Measurements from ENCODE around the gene URB1. TPM values are rescaled to one million over a fixed set of nuclear protein-coding genes. Genes with fewer than 3 reads are reported as not detected.
A peak's percentile ranks its signal among the peaks of the same experiment; 100 is the strongest.

The URB1 gene
- total RNA-seq, 1 donor from 2014 or later, result 15.5 TPM

- Mint-ChIP-seq H3K4me1 (ENCODE audit: low read depth, unreplicated experiment) (peaks cover 11% of the 10 kb centered on the region), H3K4me3 (ENCODE audit: unreplicated experiment) (no peak overlapping the region), H3K27ac (ENCODE audit: unreplicated experiment) (no peak overlapping the region), H3K9me3 (ENCODE audit: unreplicated experiment) (no peaks in the 10 kb centered on the region), H3K36me3 (ENCODE audit: unreplicated experiment) (peaks cover 7% of the 10 kb centered on the region), H3K27me3 (ENCODE audit: unreplicated experiment) (peaks cover 3% of the 10 kb centered on the region)
- DNase-seq, result no peak
- TF ChIP-seq CTCF (IDR thresholded peaks at IDR 0.05; ENCODE audit: partially characterized antibody, unreplicated experiment), result no peak
These were observed 11.2 kb downstream of the URB1 start for GRCh38 chr21:32381571-32381970.

GRCh38 chr21:32380940-32381339 is 11.9 kb downstream of the URB1 start:
- peak overlapping the region; percentile 52 for H3K27ac Mint-ChIP-seq (ENCODE audit: unreplicated experiment)

GRCh38 chr21:32378956-32379355 is 13.9 kb downstream of the URB1 start:
- Mint-ChIP-seq H3K4me1 (ENCODE audit: low read depth, unreplicated experiment) (peaks cover 11% of the 10 kb centered on the region), H3K27ac (ENCODE audit: unreplicated experiment) (peak overlapping the region; percentile 72), H3K9me3 (ENCODE audit: unreplicated experiment) (no peaks in the 10 kb centered on the region), H3K27me3 (ENCODE audit: unreplicated experiment) (peaks cover 3% of the 10 kb centered on the region), H3K4me3 (ENCODE audit: unreplicated experiment) (no peak overlapping the region), H3K36me3 (ENCODE audit: unreplicated experiment) (peaks cover 7% of the 10 kb centered on the region)
- no peak for TF ChIP-seq CTCF (IDR thresholded peaks at IDR 0.05; ENCODE audit: partially characterized antibody, unreplicated experiment)
- DNase-seq, result no peak

More at GRCh38 chr21:32380940-32381339, 11.9 kb downstream of the URB1 start:
- Mint-ChIP-seq H3K36me3 (ENCODE audit: unreplicated experiment) (peaks cover 7% of the 10 kb centered on the region), H3K27me3 (ENCODE audit: unreplicated experiment) (peaks cover 3% of the 10 kb centered on the region), H3K4me3 (ENCODE audit: unreplicated experiment) (no peak overlapping the region), H3K9me3 (ENCODE audit: unreplicated experiment) (no peaks in the 10 kb centered on the region), H3K4me1 (ENCODE audit: low read depth, unreplicated experiment) (peaks cover 11% of the 10 kb centered on the region)
- DNase-seq, result no peak
- TF ChIP-seq CTCF (IDR thresholded peaks at IDR 0.05; ENCODE audit: partially characterized antibody, unreplicated experiment), result no peak

- Mint-ChIP-seq H3K9me3 (ENCODE audit: unreplicated experiment) (no peaks in the 10 kb centered on the region), H3K36me3 (ENCODE audit: unreplicated experiment) (peaks cover 7% of the 10 kb centered on the region), H3K27ac (ENCODE audit: unreplicated experiment) (peak overlapping the region; percentile 22), H3K4me1 (ENCODE audit: low read depth, unreplicated experiment) (peaks cover 11% of the 10 kb centered on the region), H3K27me3 (ENCODE audit: unreplicated experiment) (peaks cover 3% of the 10 kb centered on the region), H3K4me3 (ENCODE audit: unreplicated experiment) (no peak overlapping the region)
- no peak for DNase-seq
- TF ChIP-seq CTCF (IDR thresholded peaks at IDR 0.05; ENCODE audit: partially characterized antibody, unreplicated experiment), result no peak
These were observed 14.8 kb downstream of the URB1 start for GRCh38 chr21:32377991-32378390.

GRCh38 chr21:32377506-32377905 is 15.3 kb downstream of the URB1 start:
- no peak for DNase-seq
- H3K36me3 Mint-ChIP-seq (ENCODE audit: unreplicated experiment), result peaks cover 7% of the 10 kb centered on the region
- no peaks in the 10 kb centered on the region for H3K9me3 Mint-ChIP-seq (ENCODE audit: unreplicated experiment)
- TF ChIP-seq CTCF (IDR thresholded peaks at IDR 0.05; ENCODE audit: partially characterized antibody, unreplicated experiment), result no peak
- no peak overlapping the region for H3K4me3 Mint-ChIP-seq (ENCODE audit: unreplicated experiment)
- H3K27me3 Mint-ChIP-seq (ENCODE audit: unreplicated experiment), result peaks cover 3% of the 10 kb centered on the region
- H3K4me1 Mint-ChIP-seq (ENCODE audit: low read depth, unreplicated experiment), result peaks cover 11% of the 10 kb centered on the region
- H3K27ac Mint-ChIP-seq (ENCODE audit: unreplicated experiment), result no peak overlapping the region

All from glutamatergic neuron (in vitro differentiated cells).